DMS153 (cell line): ENCODE measurements around the gene GFRAL.
"Not testable (repeated sequence)": the region's sequence is repeated elsewhere in the genome, so short reads cannot be mapped to it uniquely, and the experiment has no call there.

Experiments
- DNase-seq: peaks from one replicate; lab custom pipeline; 2025; lab: John Stamatoyannopoulos, UW

GFRAL gene, protein sequence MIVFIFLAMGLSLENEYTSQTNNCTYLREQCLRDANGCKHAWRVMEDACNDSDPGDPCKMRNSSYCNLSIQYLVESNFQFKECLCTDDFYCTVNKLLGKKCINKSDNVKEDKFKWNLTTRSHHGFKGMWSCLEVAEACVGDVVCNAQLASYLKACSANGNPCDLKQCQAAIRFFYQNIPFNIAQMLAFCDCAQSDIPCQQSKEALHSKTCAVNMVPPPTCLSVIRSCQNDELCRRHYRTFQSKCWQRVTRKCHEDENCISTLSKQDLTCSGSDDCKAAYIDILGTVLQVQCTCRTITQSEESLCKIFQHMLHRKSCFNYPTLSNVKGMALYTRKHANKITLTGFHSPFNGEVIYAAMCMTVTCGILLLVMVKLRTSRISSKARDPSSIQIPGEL

GRCh38 chr6:55327169-55327568, at the start of gene GFRAL:
Gene GFRAL (plus strand): TSS chr6:55327469. CDS start chr6:55327555, 86 bp downstream.
- no peak for DNase-seq

DNA sequence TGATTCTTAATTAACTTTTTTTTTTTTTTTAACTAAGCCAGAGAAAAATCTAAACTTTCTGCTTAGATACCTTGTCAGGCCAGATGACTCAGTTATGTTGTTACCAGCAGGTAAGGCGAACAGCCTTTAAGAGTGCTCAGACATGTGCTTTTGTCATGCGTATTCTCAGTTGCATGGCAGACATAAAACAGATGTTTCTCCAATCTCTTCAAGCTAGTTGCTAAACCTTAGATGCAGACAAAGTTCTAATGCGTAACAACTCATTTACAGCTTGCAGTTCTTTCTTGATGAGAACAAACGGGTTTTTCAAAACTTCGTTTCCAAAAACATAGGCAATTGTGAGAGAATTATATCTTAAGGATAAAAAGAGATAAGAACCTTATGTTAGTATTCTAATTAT, 49.6 kb upstream of the GFRAL start:
- no peak for DNase-seq

DNA sequence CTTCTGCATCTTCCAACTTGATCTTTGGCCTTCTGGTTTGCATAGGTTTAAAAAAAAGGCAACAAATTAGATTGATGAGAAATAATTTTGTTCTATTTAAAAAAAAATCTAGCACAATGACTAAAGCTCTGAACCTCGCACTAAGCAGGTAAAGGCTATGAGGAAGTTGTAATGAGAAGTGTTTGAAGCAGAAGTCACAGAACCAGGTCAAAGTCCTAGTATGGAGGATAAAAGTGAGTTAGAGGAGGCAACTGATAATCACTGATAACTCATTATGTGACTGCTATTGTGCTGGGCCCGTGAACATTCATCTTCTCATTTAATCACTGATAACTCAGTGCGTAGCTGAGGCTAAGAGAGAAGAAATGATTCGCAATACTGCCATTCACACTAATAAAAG, 46.1 kb upstream of the GFRAL start:
- DNase-seq, result no peak

- no peak for DNase-seq
Measured at GRCh38 chr6:55282115-55282514, 45.2 kb upstream of the GFRAL start.

DNA sequence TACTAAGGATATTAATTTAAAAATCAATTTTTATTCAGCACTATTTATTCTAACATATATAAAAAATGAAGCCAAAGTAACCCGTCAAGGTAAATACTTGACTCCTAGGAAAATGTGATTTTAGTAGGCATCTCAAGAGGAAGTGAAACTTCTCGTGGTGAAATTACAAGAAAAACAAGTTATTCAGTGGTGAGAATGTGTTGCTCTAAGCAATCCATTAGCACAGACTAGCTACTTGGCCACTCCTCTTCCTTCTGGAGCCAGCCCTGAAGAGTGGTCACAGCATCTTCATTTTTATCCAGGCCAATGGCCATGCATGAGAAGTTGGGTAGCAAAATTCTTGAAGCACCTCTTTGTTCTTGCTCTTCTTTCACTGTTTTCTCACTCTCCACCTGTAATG, 40.4 kb upstream of the GFRAL start:
- no peak for DNase-seq

GRCh38 chr6:55290736-55291135, 36.5 kb upstream of the GFRAL start:
- no peak for DNase-seq

GRCh38 chr6:55293116-55293515, 34.2 kb upstream of the GFRAL start:
- DNase-seq, result no peak

DNA sequence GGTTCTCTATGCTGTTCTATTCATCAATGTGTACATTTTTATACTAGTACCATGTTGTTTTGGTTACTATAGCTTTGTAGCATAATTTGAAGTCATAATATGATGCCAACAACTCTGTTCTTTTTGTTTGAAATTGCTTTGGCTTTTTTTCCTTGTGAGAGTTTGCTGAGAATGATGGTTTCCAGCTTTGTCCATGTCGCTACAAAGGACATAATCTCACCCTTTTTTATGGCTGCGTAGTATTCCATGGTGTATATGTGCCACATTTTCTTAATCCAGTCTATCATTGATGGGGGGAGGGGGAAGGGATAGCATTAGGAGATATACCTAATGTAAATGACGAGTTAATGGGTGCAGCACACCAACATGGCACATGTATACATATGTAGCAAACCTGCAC, 30.1 kb upstream of the GFRAL start:
- DNase-seq, result not testable (repeated sequence)

GRCh38 chr6:55299286-55299985, 27.8 kb upstream of the GFRAL start:
- no peak for DNase-seq

GRCh38 chr6:55304747-55305146, 22.5 kb upstream of the GFRAL start:
- DNase-seq, result no peak

GRCh38 chr6:55319961-55320695, 7.1 kb upstream of the GFRAL start:
- DNase-seq, result no peak

GRCh38 chr6:55320696-55321086, 6.6 kb upstream of the GFRAL start:
- DNase-seq, result no peak

GRCh38 chr6:55377150-55377549, 49.9 kb downstream of the GFRAL start:
- DNase-seq, result no peak

- DNase-seq, result no peak
Measured at GRCh38 chr6:55379471-55379870, 52.2 kb downstream of the GFRAL start.

GRCh38 chr6:55379895-55380294, 52.6 kb downstream of the GFRAL start:
- DNase-seq, result no peak

- no peak for DNase-seq
Measured at GRCh38 chr6:55388211-55388610, 60.9 kb downstream of the GFRAL start.

- DNase-seq, result no peak
Measured at GRCh38 chr6:55395871-55396270, 68.6 kb downstream of the GFRAL start.

GRCh38 chr6:55397986-55398385, 70.7 kb downstream of the GFRAL start:
- DNase-seq, result no peak

- no peak for DNase-seq
Measured at GRCh38 chr6:55399351-55399750, 72.1 kb downstream of the GFRAL start.

- DNase-seq, result no peak
Measured at GRCh38 chr6:55405474-55406235, 78.4 kb downstream of the GFRAL start.

DNA sequence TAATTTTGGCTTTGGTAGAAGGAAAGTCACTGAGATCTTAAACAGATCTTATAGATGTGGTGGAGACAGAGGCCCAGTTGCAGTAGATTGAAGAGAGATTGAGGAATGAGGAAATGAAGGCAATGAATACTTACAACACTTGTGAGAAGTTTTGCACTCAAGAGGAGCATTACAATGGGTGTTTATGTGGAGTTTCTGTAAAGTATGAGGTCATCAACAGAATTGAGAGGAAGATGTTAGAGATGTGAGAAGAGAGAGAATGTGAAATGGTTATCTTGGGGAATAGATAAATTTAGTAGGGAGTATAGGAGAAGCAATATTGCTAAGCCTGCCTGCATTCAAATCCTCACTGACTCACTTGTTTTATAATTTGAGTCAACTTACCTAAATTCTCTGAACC, 83.4 kb downstream of the GFRAL start:
- no peak for DNase-seq

DNA sequence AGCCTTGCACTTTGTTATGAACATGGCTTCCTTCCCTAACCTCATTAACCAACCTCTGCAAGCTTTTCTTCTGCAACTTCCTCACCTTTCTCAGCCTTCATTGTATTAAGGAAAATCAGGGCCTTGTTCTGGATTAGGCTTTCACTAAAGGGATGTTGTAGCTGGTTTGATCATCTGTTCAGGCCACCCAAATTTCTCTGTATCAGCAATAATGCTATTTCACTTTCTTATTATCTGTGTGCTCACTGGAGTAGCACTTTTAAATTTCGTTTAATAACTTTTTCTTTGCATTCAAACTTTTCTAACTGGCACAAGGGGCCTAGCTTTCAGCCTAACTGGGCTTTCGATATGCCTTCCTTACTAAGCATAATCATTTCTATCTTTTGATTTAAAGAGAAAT, 96.7 kb downstream of the GFRAL start:
- no peak for DNase-seq
